ENCODE measurements around the gene UQCRQ. TPM values are rescaled to one million over a fixed set of nuclear protein-coding genes. Genes with fewer than 3 reads are reported as not detected.

UQCRQ gene
- total and polyA plus RNA-seq, 2 donors from 2014 or later: 306 to 1,158 TPM

- no peak overlapping the region for H3K4me3 ChIP-seq (ENCODE audit: low read length in 3 of 3)
- peaks cover 2% of the 10 kb centered on the region for H3K27me3 ChIP-seq (ENCODE audit: control insufficient read depth, insufficient read depth, low read length)
- intact Hi-C loops (cut with DNase I): no loop called here
- DNase-seq (no peak), FAIRE-seq (no peak)
- H3K9ac ChIP-seq (ENCODE audit: low read length in 3 of 3): no peak overlapping the region
- peaks cover 0 to 10% (median 5%) of the 10 kb centered on the region in 3 donors for H3K4me1 ChIP-seq (ENCODE audit: control insufficient read depth in 2 of 3, insufficient read depth in 2 of 3, low read depth in 1 of 3, low read length in 3 of 3)
- no peaks in the 10 kb centered on the region for H3K9me3 ChIP-seq (ENCODE audit: control insufficient read depth in 2 of 3, insufficient read depth in 1 of 3, low read length in 3 of 3)
- no peak overlapping the region for H3K27ac ChIP-seq (ENCODE audit: low read depth in 2 of 2, low read length in 2 of 2)
- H3K36me3 ChIP-seq (ENCODE audit: control insufficient read depth in 2 of 3, insufficient read depth in 3 of 3, low read length in 3 of 3): no peaks in the 10 kb centered on the region
- TF ChIP-seq, protein P1, sequence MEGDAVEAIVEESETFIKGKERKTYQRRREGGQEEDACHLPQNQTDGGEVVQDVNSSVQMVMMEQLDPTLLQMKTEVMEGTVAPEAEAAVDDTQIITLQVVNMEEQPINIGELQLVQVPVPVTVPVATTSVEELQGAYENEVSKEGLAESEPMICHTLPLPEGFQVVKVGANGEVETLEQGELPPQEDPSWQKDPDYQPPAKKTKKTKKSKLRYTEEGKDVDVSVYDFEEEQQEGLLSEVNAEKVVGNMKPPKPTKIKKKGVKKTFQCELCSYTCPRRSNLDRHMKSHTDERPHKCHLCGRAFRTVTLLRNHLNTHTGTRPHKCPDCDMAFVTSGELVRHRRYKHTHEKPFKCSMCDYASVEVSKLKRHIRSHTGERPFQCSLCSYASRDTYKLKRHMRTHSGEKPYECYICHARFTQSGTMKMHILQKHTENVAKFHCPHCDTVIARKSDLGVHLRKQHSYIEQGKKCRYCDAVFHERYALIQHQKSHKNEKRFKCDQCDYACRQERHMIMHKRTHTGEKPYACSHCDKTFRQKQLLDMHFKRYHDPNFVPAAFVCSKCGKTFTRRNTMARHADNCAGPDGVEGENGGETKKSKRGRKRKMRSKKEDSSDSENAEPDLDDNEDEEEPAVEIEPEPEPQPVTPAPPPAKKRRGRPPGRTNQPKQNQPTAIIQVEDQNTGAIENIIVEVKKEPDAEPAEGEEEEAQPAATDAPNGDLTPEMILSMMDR (IDR thresholded peaks at IDR 0.05; ENCODE audit: borderline replicate concordance, extremely low read depth, insufficient read depth): no peak
Measured at GRCh38 chr5:132832612-132833011, 33.8 kb upstream of the UQCRQ start.

- DNase-seq (no peak), FAIRE-seq (no peak)
- TF ChIP-seq, protein P1 (IDR thresholded peaks at IDR 0.05; ENCODE audit: borderline replicate concordance, extremely low read depth, insufficient read depth): no peak
- H3K4me1 ChIP-seq (ENCODE audit: control insufficient read depth in 2 of 3, insufficient read depth in 2 of 3, low read depth in 1 of 3, low read length in 3 of 3): peaks cover 0 to 10% (median 5%) of the 10 kb centered on the region in 3 donors
- no peaks in the 10 kb centered on the region for H3K9me3 ChIP-seq (ENCODE audit: control insufficient read depth in 2 of 3, insufficient read depth in 1 of 3, low read length in 3 of 3)
- no peak overlapping the region for H3K4me3 ChIP-seq (ENCODE audit: low read length in 3 of 3)
- no peaks in the 10 kb centered on the region for H3K36me3 ChIP-seq (ENCODE audit: control insufficient read depth in 2 of 3, insufficient read depth in 3 of 3, low read length in 3 of 3)
- H3K9ac ChIP-seq (ENCODE audit: low read length in 3 of 3): no peak overlapping the region
- no peak overlapping the region for H3K27ac ChIP-seq (ENCODE audit: low read depth in 2 of 2, low read length in 2 of 2)
- H3K27me3 ChIP-seq (ENCODE audit: control insufficient read depth, insufficient read depth, low read length): peaks cover 2% of the 10 kb centered on the region
- intact Hi-C loops (cut with DNase I): no loop called here
Measured at GRCh38 chr5:132834057-132834456, 32.4 kb upstream of the UQCRQ start.

DNA sequence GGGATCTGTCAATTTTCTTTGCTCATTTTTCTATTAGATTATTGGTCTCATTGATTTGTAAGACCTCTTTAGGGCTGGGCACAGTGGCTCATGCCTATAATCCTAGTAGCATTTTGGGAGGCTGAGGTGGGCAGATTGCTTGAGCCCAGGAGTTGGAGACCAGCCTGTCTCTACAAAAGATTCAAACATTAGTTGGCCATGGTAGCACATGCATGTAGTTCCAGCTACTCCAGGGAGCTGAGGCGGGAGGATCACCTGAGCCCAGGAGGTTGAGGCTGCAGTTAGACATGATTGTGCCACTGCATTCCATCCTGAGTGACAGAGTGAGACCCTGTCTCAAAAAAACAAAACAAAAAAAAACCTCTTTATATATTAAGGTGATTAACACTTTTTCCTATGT is 29.6 kb upstream of the UQCRQ start:
- Histone ChIP-seq H3K27me3 (ENCODE audit: control insufficient read depth, insufficient read depth, low read length) (no peaks in the 10 kb centered on the region), H3K36me3 (ENCODE audit: control insufficient read depth in 2 of 3, insufficient read depth in 3 of 3, low read length in 3 of 3) (no peaks in the 10 kb centered on the region), H3K4me1 (ENCODE audit: control insufficient read depth in 2 of 3, insufficient read depth in 2 of 3, low read depth in 1 of 3, low read length in 3 of 3) (peaks cover 0 to 5% (median 2%) of the 10 kb centered on the region in 3 donors), H3K9me3 (ENCODE audit: control insufficient read depth in 2 of 3, insufficient read depth in 1 of 3, low read length in 3 of 3) (no peaks in the 10 kb centered on the region), H3K27ac (ENCODE audit: low read depth in 2 of 2, low read length in 2 of 2) (no peak overlapping the region), H3K9ac (ENCODE audit: low read length in 3 of 3) (no peak overlapping the region), H3K4me3 (ENCODE audit: low read length in 3 of 3) (no peak overlapping the region)
- intact Hi-C loops (cut with DNase I): no loop called here
- FAIRE-seq: no peak
- TF ChIP-seq, protein P1 (IDR thresholded peaks at IDR 0.05; ENCODE audit: borderline replicate concordance, extremely low read depth, insufficient read depth): no peak
- no peak for DNase-seq

- DNase-seq (no peak), FAIRE-seq (no peak)
- peaks cover 0 to 5% (median 2%) of the 10 kb centered on the region in 3 donors for H3K4me1 ChIP-seq (ENCODE audit: control insufficient read depth in 2 of 3, insufficient read depth in 2 of 3, low read depth in 1 of 3, low read length in 3 of 3)
- no peaks in the 10 kb centered on the region for H3K27me3 ChIP-seq (ENCODE audit: control insufficient read depth, insufficient read depth, low read length)
- no peaks in the 10 kb centered on the region for H3K9me3 ChIP-seq (ENCODE audit: control insufficient read depth in 2 of 3, insufficient read depth in 1 of 3, low read length in 3 of 3)
- H3K27ac ChIP-seq (ENCODE audit: low read depth in 2 of 2, low read length in 2 of 2): no peak overlapping the region
- H3K36me3 ChIP-seq (ENCODE audit: control insufficient read depth in 2 of 3, insufficient read depth in 3 of 3, low read length in 3 of 3): no peaks in the 10 kb centered on the region
- TF ChIP-seq, protein P1 (IDR thresholded peaks at IDR 0.05; ENCODE audit: borderline replicate concordance, extremely low read depth, insufficient read depth): no peak
- no peak overlapping the region for H3K4me3 ChIP-seq (ENCODE audit: low read length in 3 of 3)
- H3K9ac ChIP-seq (ENCODE audit: low read length in 3 of 3): no peak overlapping the region
- intact Hi-C loops (cut with DNase I): no loop called here
Measured at GRCh38 chr5:132837868-132838267, 28.6 kb upstream of the UQCRQ start.

Data from kidney (tissue), 14 donors.